HG03354 (cell line): ENCODE measurements around the gene IL17RB.
A peak's percentile ranks its signal among the peaks of the same experiment; 100 is the strongest.

ENCODE experiments used
- ATAC-seq: cut with Tn5 transposase; IDR thresholded peaks from one replicate; pipeline ENCODE4 v1.9.1; 2021; ENCODE audit warnings: mild to moderate bottlenecking; ENCODE audit not compliant: unreplicated experiment, poor library complexity, severe bottlenecking

Gene IL17RB, protein sequence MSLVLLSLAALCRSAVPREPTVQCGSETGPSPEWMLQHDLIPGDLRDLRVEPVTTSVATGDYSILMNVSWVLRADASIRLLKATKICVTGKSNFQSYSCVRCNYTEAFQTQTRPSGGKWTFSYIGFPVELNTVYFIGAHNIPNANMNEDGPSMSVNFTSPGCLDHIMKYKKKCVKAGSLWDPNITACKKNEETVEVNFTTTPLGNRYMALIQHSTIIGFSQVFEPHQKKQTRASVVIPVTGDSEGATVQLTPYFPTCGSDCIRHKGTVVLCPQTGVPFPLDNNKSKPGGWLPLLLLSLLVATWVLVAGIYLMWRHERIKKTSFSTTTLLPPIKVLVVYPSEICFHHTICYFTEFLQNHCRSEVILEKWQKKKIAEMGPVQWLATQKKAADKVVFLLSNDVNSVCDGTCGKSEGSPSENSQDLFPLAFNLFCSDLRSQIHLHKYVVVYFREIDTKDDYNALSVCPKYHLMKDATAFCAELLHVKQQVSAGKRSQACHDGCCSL

DNA sequence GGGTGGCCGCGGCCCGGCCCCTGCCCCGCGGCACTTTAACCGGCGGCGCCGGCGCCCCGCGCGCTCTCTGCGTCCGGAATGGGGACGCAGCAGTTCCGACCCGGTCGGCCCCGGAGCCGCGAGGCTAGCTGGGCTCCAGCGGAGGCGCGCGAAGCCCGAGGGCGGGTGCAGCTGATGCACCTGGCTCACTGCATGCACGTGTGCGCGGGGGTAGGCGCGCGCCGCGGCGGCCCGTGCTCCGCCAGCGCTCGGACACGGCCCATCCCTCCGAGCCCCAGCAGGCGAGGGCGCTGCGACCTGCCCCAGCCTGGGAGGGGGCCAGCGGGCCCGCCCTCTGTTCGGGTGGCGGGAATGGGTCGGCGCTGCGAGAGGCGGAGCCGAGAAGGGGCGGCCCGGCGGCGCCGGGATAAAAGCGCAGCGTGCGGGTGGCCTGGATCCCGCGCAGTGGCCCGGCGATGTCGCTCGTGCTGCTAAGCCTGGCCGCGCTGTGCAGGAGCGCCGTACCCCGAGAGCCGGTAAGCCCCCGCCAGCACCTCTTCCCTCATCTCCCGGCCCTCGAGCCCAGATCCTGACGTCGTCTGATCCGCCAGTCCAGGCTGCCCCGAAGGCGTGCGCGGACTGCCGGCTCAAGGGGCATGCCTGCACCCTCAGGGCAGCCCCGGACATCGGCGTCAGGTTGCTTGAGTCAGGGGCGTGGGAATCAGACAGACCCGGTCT is at the start of gene IL17RB, which contains the start of gene CHDH:
Gene IL17RB (plus strand): TSS at position 435 of the 717 bp plus-strand sequence. CDS start 21 bp downstream, at position 456.
Gene CHDH (minus strand): TSS at position 286 of the 717 bp plus-strand sequence. CDS start 22,411 bp downstream, outside the sequence.
- peak; percentile 53 for ATAC-seq

DNA sequence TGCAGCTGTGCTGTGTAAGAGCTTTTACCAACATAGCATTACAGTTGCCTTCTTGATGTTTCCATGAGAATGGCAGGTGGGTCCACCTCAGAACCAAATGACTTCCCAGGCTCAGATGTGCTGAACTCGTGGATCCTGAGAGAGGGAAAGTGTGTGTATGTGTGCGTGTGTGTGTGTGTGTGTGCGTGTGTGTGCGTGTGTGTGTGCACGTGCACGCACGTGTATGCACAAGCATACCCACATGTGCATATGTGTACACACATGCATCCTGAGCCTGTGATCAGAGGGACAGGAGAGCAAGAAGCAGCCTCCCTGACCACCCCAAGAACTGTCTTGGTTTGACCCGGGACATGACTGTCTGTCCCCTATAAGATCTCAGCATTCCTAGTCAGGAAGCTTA is 48.2 kb upstream of the IL17RB start:
- ATAC-seq: no peak

DNA sequence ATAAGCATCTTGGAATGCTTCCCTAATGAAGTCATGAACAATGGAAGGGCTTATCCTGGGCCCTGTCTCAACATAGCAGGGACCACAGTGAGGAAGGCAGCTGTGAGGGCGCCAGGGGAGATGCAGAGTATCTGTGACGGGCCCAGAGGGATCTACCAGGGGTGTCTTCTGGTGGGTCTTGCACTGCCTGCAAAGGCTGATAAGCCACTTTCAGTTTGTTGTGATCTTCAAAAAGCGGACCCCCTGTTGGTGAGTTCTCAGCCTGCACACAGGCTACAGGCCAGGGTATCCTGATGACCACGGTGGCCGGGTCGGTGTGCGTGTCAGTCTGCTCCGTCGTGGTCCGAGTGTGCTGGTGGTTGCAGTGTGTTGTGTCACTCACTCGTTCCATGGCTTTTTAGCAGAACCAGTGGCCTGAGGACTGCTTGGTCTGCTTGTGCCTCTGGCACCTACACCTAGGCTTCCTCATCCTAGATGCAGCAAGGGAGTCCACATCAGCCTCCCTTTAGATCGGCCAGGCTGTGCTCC is 47.0 kb upstream of the IL17RB start:
- no peak for ATAC-seq

DNA sequence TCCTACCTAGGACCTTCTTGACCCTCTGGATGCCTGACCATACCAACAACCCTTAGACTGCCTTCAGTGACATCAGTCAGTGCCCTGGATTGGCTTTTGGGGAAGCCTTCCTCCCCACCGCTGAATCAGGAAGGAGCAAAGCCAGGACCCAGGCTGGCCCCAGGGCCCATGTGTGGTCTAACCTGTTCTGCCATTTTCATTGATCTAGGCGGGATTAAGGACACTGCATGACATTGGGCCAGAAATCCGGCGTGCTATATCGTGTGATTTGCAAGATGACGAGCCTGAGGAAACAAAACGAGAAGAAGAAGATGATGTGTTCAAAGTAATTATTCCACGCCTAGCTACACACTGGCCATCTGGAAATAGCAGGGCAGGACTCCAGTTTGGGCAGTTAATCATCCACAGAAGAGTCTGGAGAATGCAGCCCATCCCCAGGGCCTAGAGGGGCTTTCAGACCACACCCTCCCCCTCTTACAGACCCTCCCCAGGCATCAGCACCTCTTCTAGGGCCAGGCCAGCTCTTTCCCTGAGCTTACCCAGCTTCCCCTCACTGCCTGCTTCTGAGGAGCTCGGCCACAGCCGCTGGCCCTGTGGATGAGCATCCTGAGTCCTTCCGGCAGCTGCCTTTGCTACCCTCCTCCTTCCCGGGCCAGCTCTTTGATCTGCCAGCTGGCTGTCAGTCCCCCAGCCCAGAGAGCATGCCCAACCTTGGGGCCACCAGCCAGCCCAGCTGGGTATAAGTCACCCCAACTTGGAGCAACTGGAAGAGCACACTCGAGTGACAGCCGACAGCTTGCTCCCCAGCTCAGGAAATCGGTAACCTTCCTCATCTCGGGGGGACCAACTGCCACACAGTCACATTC is 46.1 kb upstream of the IL17RB start:
- no peak for ATAC-seq

DNA sequence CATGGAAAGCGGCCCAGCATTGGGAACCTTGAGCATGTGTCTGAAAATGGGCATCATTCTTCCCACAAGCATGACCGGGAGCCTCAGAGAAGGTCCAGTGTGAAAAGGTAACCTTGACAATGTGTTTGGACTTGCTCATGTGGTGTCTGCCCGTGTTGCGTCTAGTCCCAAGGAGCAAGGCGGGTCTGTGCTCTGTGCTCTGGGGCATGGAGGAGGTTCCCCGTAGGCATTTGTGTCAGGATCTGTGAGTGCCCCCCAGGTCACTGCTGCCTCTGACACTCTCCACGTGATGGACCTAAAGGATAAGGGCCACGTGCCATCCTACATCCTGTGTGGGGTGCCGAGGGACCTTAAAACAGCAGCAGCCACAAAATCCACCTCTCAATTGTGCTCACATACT is 45.0 kb upstream of the IL17RB start:
- no peak for ATAC-seq

DNA sequence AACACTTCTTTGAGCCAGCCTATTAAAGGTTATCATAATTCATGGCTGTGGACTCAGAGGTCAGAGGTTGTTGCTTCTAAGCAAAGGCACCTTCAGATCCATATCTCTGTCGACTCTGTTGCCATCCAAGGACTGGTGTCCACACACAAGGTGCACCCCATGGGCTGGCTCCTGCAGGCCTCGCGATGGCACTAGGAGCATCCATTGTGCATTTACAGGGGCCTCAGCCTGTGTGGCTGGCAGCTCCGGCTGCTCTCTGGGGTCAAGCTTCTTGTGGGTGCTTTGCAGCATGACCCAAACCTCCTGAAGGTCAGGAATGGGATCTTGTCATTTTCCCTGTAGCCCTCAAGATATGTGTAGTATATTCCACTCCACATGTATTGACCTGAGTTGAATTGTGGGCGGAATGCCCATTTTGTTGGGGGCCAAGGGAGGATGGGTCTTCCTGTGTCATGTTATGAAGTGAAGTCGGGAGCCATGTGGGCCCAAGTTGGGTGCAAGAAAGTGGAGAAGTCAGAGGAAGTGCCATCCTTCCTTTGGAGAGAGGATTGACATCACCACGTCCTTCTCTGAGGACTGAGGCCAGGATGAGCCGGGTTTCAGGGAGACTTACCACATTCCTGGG is 44.0 kb upstream of the IL17RB start:
- no peak for ATAC-seq

DNA sequence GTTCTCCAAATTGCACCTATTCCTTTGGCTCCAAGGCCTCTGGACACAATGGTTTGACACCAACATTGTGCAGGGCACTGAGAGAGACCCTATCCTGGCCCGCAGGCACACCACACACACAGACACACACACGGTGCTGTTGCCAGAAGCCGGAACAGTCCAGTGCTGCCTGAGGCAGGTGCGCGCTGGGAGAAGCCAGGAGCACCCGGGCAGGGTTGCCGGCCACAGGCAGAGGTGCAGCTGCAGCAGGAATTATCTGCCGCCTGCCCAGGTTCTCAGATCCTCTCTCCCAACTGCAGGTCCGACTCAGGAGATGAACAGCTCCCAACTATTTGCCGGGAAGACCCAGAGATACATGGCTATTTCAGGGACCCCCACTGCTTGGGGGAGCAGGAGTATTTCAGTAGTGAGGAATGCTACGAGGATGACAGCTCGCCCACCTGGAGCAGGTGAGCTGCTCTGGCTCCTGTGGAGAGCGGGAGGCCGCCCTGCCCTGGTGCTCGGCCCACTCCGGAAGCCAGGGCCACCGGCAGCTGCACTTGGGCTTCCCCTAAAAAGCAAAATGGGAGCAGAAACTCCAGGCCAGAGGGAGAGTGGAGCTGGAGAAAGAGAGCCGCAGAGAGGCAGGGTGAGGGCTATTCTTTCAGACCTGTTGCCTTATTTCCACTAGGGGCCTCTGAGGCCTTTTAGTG is 43.1 kb upstream of the IL17RB start:
- no peak for ATAC-seq

DNA sequence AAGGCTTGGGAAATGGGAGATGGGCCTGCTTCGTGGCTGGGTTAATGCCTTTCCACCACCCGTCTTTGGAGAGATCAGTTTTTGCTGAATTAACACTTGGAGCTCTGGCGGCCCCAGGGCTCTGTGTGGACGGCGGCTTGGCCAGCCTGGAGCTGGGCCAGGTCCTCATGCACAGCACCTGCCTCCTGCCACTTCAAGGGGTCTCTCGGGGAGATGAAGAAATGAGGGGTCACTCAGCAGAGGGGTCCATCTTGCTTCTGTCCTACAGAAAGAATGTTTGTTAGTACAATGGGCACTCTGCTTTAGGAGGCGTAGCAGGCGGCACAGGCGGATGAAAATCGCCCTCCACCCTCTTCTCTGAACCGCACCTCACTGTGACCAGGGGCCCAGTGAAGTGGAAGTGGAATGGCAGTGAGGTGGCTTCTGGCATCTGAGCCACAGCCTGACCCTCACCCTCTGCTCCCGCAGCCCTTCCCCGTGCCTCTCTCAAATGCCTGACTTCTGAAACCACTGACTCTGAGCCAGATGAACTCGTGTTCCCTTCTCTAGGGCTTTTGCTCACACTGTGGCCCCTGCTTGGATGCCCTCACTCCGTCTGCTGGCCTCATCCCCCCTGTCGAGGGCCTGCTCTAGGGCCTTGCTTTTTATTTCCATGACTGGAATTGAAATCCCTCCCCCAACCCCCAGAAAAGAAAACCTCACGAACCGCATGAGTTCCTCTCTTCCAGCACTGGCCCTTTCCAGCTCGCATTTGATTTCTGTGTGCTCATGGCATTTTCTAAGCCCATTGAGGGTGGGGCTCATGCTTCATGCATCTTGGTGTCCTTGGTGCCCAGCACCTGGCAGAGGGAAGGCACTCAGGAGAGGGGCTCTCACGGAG is 42.3 kb upstream of the IL17RB start:
- ATAC-seq: no peak

DNA sequence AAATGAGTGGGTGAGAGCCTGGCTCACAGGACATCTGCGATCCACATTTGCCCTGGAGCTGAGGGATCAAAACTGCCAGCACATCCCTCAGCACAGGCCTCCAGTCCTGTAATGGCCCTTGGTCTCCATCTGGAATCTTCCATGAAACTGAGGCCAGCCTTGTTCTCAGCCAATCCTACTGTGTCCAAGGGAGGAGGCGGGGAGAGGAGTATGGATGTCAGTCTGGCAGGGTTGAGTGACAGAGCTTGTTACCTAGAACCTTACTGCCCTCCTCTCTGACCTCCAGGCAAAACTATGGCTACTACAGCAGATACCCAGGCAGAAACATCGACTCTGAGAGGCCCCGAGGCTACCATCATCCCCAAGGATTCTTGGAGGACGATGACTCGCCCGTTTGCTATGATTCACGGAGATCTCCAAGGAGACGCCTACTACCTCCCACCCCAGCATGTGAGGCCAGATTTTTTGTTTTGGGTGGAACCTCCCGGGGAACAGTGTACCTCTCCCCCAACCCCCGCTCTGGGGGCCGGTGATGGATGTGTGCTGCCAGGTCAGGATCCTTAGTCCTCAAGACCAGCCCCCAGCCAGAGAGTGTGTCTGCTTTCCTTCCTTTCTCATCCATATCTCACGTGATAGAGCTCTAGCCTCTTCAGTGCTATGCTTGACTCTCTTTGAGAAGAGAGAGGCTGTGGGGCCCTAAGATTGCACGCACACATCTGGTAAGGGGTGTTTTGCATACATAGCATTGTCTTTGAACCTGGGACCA is 41.5 kb upstream of the IL17RB start:
- peak; percentile 73 for ATAC-seq

DNA sequence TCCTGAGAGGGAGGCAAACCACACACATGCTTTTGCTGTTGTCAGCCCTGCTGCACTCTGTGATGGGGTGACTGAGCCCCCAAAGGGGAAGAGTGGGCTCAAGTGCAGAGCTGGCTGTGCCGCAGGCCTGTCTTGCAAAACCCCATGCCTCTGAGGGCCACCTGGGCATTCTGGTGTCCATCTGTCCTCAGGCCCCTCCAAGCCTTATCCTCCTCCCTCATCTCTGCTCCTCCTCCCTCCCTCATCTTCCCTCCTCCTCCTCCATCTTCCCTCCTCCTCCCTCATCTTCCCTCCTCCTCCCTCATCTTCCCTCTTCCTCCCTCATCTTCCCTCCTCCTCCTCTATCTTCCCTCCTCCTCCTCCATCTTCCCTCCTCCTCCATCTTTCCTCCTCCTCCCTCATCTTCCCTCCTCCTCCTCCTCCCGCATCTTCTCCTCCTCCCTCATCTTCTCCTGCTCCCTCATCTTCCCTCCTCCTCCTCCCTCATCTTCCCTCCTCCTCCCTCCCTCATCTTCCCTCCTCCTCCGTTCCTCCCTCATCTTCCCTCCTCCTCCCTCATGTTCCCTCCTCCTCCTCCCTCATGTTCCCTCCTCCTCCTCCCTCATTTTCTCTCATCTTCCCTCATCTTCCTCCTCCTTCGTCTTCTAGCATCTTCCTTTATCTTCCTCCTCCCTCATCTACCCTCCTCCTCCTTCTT is 40.8 kb upstream of the IL17RB start:
- no peak for ATAC-seq

DNA sequence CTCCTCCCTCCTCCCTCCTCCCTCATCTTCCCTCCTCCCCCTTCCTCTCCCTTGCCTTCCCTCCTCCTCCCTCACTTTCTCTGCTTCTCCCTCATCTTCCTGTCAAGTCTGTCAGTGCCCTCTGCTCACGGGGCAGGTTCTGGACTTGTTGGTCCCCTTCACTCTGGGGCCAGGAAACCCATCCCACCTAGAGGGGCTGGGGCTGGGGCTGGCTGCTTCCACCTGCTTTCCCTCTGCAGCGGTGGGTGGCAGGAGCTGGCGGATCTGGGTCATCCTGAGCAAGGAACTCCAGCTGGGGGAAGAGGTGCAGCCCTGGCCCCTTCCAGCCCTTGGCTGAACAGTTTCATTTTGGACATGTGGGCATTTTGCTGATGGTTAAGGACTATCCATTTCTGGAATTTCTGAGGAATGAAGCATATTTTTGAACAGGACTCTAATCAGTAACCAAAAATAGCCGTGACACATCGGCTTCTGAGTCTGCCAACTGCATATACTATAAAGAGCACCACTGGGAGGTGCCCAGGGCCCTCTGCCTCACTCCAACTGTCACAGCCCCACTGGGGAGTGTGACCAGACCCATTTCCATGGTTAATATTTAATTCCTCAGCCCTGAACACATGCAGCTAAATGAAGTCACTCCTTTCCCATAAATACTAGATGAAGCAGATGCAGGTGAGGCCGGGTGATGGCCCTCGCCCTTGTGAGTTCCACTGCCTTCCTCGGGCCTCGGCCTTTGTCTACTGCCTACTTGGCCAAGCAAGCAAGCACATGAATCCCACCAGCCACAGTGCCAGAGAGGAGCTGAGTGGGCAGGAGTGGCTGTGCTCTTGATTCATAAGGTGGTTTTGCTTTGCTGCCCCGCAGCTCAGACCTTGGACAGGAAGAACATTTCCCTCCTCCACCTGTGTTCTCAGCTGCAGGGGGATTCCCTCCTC is 39.9 kb upstream of the IL17RB start:
- peak; percentile 63 for ATAC-seq

DNA sequence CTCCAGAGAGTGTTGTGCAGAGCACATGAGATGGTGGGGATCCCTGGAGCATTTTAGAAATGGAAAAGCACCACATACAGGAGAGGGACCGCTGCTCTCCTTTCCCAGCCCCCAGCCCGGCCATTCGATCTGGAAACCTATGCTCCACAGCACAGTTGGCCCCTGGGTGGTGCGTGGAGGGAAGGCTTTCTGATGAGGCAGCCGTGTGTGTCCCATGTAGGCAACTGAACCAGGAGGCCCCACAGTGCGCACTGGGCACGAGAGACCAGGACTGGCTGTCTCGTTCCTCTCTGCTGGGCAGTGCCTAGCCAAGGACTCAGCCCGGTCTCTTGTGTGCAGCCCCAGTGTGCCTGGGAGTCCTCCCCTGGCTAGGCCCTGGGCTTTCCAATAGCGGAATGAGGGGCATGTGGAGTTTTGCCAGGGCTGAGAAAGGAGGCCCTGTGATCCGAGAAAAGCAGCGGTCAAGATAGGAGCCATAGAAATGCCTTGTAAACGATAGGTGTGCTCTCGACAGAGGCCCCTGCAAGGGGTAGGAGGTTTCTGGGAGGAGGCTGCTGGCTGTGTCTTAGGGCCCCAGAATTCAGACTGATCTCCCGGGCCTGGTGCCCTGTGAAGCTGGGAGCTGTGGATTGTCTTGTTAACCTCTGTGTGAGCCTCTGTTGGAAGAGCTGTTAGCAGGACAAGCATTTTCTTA is 39.1 kb upstream of the IL17RB start:
- no peak for ATAC-seq

DNA sequence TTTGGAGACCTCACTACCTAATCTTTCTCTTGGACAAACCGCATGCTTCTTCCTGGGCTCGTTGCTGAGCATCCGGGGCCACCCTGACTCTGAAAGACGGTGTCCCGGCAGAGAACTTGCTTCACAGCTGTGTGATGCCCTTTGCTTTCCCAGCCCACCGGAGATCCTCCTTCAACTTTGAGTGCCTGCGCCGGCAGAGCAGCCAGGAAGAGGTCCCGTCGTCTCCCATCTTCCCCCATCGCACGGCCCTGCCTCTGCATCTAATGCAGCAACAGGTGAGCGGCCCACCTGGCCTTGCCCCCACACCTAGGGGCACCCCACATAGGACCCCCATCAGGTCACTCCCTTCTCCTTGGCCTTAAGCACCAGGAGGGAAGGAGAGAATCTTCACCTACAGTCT is 37.9 kb upstream of the IL17RB start:
- no peak for ATAC-seq

DNA sequence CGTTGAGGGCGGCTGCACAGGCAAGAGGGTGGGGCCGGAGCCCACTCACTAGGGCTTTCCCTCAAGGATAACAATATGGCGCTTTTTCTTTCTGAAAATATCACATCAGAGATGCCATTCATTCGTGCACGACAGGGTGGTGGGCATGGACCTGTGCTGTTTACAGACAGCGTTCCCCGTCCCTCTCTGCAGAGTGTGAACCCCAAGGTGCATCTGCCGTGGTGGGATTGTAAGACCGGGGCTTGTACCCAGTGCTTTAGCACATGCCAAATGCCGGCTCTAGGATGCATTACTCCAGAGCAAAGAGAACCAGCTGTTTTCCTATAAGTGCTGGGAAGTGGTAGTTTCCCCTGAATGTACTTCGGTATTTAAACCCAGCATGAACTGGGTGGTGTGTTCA is 37.1 kb upstream of the IL17RB start:
- no peak for ATAC-seq
